Gastrocnemius medialis (tissue), 4 donors: ENCODE results near the gene ADRA2C.

Experiments used
- POLR2A ChIP-seq, 2 donors: fragments of 450-650 bp; IDR thresholded peaks; one replicate each; pipeline ENCODE4 v1.6.1; 2017; ENCODE audit warnings: antibody characterized with exemption in 2 of 2, mild to moderate bottlenecking in 2 of 2, moderate library complexity in 2 of 2
- TF ChIP-seq, protein P1 (sequence below), 5 experiments: fragments of 450-650 bp in 3 of 5; fragments of 200-600 bp in 2 of 5; sonication (generic) in 2 of 5; IDR thresholded peaks in 4 of 5; conservative IDR thresholded peaks in 1 of 5; 1 replicate in 4 of 5; 2 replicates in 1 of 5; pipeline ENCODE4 v1.5.1; 2016 to 2019; ENCODE audit warnings: antibody characterized with exemption in 5 of 5, mild to moderate bottlenecking in 3 of 5, moderate library complexity in 3 of 5

GRCh38 chr4:3811621-3812020 is 45.4 kb downstream of the ADRA2C start:
- no peak for TF ChIP-seq POLR2A (IDR thresholded peaks at IDR 0.05)
- TF ChIP-seq, protein P1, sequence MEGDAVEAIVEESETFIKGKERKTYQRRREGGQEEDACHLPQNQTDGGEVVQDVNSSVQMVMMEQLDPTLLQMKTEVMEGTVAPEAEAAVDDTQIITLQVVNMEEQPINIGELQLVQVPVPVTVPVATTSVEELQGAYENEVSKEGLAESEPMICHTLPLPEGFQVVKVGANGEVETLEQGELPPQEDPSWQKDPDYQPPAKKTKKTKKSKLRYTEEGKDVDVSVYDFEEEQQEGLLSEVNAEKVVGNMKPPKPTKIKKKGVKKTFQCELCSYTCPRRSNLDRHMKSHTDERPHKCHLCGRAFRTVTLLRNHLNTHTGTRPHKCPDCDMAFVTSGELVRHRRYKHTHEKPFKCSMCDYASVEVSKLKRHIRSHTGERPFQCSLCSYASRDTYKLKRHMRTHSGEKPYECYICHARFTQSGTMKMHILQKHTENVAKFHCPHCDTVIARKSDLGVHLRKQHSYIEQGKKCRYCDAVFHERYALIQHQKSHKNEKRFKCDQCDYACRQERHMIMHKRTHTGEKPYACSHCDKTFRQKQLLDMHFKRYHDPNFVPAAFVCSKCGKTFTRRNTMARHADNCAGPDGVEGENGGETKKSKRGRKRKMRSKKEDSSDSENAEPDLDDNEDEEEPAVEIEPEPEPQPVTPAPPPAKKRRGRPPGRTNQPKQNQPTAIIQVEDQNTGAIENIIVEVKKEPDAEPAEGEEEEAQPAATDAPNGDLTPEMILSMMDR (IDR thresholded peaks at IDR 0.05 in 4 of 5, conservative IDR thresholded peaks at IDR 0.05 in 1 of 5), result no peak
